IMR-90 (cell line): ENCODE results near the gene LPIN1. TPM values are rescaled to one million over a fixed set of nuclear protein-coding genes. Genes with fewer than 3 reads are reported as not detected.

Source experiments
- ATAC-seq: fragments of 200-7000 bp; cut with Tn5 transposase; 2 replicates; pipeline ENCODE4 v1.9.1; 2020; ENCODE audit warnings: low read depth, mild to moderate bottlenecking, moderate library complexity
- BruUV-seq: library from RNA; stranded (reverse); fragments of 400-500 nt; replicated peaks from 2 replicates; lab custom pipeline; 2021; lab: Mats Ljungman, UMichigan
- CTCF ChIA-PET: fragments of 300-600 bp; formaldehyde crosslinking; extraction: SDS; loops from one replicate; lab custom pipeline; 2021; ENCODE audit warnings: antibody characterized with exemption; lab: Yijun Ruan, JAX
- POLR2A ChIA-PET: fragments of 300-600 bp; sonication (Branson Sonifier 250); formaldehyde crosslinking; loops from one replicate; lab custom pipeline; 2022; ENCODE audit warnings: antibody characterized with exemption; ENCODE audit not compliant: unreplicated experiment; lab: Charles Lee
- DNase-seq: peaks from one replicate; pipeline ENCODE4 v3.0.0; 2013
- H2AFZ ChIP-seq: replicated peaks from 2 replicates; pipeline ENCODE3; 2013; ENCODE audit warnings: low read length, mild to moderate bottlenecking; ENCODE audit not compliant: poor library complexity
- H2AK5ac ChIP-seq: 2 replicates; pipeline ENCODE4 v1.6.1; 2013; ENCODE audit warnings: low read depth, low read length, inconsistent platforms
- H2AK9ac ChIP-seq: replicated peaks from 2 replicates; pipeline ENCODE3; 2013; ENCODE audit warnings: mild to moderate bottlenecking, low read depth, low read length, moderate library complexity; ENCODE audit not compliant: poor library complexity
- H2BK120ac ChIP-seq: 2 replicates; pipeline ENCODE4 v1.6.1; 2013; ENCODE audit warnings: low read depth, low read length, inconsistent platforms
- H2BK15ac ChIP-seq: 3 replicates; pipeline ENCODE4 v1.6.1; 2013; ENCODE audit warnings: low read depth, low read length, inconsistent platforms
- H2BK20ac ChIP-seq: 2 replicates; pipeline ENCODE4 v1.6.1; 2013; ENCODE audit warnings: low read depth, mild to moderate bottlenecking, inconsistent platforms, low read length, moderate library complexity
- H2BK5ac ChIP-seq: 2 replicates; pipeline ENCODE4 v1.6.1; 2013; ENCODE audit warnings: mild to moderate bottlenecking, low read depth, low read length, inconsistent platforms; ENCODE audit not compliant: poor library complexity, severe bottlenecking
- H3K14ac ChIP-seq: replicated peaks from 2 replicates; pipeline ENCODE4 v1.6.1; 2013; ENCODE audit warnings: low read depth, low read length, inconsistent platforms
- H3K18ac ChIP-seq: 2 replicates; pipeline ENCODE4 v1.6.1; 2013; ENCODE audit warnings: low read depth, low read length, control low read depth
- H3K23ac ChIP-seq: 2 replicates; pipeline ENCODE4 v1.6.1; 2013; ENCODE audit warnings: low read depth, low read length, inconsistent platforms
- H3K27ac ChIP-seq: 2 replicates; pipeline ENCODE4 v1.5.1; 2013; ENCODE audit warnings: mild to moderate bottlenecking, control low read depth, low read length; ENCODE audit not compliant: insufficient read depth
- H3K27me3 ChIP-seq: 2 replicates; pipeline ENCODE4 v1.6.1; 2013; ENCODE audit warnings: low read length; ENCODE audit not compliant: control insufficient read depth, insufficient read depth
- H3K36me3 ChIP-seq: 2 replicates; pipeline ENCODE4 v1.6.1; 2013; ENCODE audit warnings: low read length, mixed read lengths; ENCODE audit not compliant: control insufficient read depth, insufficient read depth
- H3K4ac ChIP-seq: 2 replicates; pipeline ENCODE4 v1.6.1; 2013; ENCODE audit warnings: low read depth, low read length, inconsistent platforms
- H3K4me1 ChIP-seq: 2 replicates; pipeline ENCODE4 v1.6.1; 2013; ENCODE audit warnings: low read length, mixed read lengths; ENCODE audit not compliant: control insufficient read depth, insufficient read depth
- H3K4me2 ChIP-seq: 2 replicates; pipeline ENCODE4 v1.6.1; 2013; ENCODE audit warnings: low read depth, mild to moderate bottlenecking, control low read depth, low read length, moderate library complexity
- H3K4me3 ChIP-seq: 2 replicates; pipeline ENCODE4 v1.5.1; 2013; ENCODE audit warnings: low read depth, mild to moderate bottlenecking, control low read depth, low read length, moderate library complexity; ENCODE audit not compliant: insufficient read depth
- H3K56ac ChIP-seq: 2 replicates; pipeline ENCODE4 v1.6.1; 2013; ENCODE audit warnings: low read length, inconsistent platforms; ENCODE audit not compliant: insufficient read depth; ENCODE audit errors: extremely low read depth
- H3K79me1 ChIP-seq, 2 experiments: 2 replicates each; pipeline ENCODE4 v1.6.1; 2013; ENCODE audit warnings: low read length in 2 of 2, inconsistent platforms in 1 of 2, low read depth in 1 of 2
- H3K9ac ChIP-seq: 2 replicates; pipeline ENCODE4 v1.6.1; 2013; ENCODE audit warnings: low read depth, low read length, control low read depth
- H3K9me1 ChIP-seq: 2 replicates; pipeline ENCODE4 v1.6.1; 2013; ENCODE audit warnings: low read length, inconsistent platforms; ENCODE audit not compliant: insufficient read depth
- H3K9me3 ChIP-seq: 2 replicates; pipeline ENCODE4 v1.6.1; 2013; ENCODE audit warnings: low read length; ENCODE audit not compliant: control insufficient read depth, insufficient read depth
- H4K20me1 ChIP-seq: 2 replicates; pipeline ENCODE4 v1.6.1; 2013; ENCODE audit warnings: low read length, inconsistent platforms; ENCODE audit not compliant: insufficient read depth
- H4K5ac ChIP-seq: 2 replicates; pipeline ENCODE4 v1.6.1; 2013; ENCODE audit warnings: mild to moderate bottlenecking, low read depth, low read length, control low read depth
- H4K8ac ChIP-seq, 2 experiments: 2 replicates each; pipeline ENCODE4 v1.6.1; 2013; ENCODE audit warnings: low read depth in 2 of 2, low read length in 2 of 2, control low read depth in 1 of 2, inconsistent platforms in 1 of 2
- H4K91ac ChIP-seq: 2 replicates; pipeline ENCODE4 v1.6.1; 2013; ENCODE audit warnings: low read depth, low read length, inconsistent platforms; ENCODE audit not compliant: insufficient read depth
- BHLHE40 ChIP-seq: fragments of 150-350 bp; IDR thresholded peaks from 2 replicates; pipeline ENCODE4 v1.6.1; 2016; ENCODE audit warnings: mild to moderate bottlenecking, low read depth, low read length
- CEBPB ChIP-seq: IDR thresholded peaks from 2 replicates; pipeline ENCODE4 v1.6.1; 2012; ENCODE audit warnings: low read depth, low read length, improper control_type of control experiment
- CHD1 ChIP-seq: IDR thresholded peaks from 2 replicates; pipeline ENCODE4 v1.6.1; 2012; ENCODE audit warnings: low read depth, low read length, improper control_type of control experiment
- CTCF ChIP-seq: conservative IDR thresholded peaks from 2 replicates; pipeline ENCODE4 v1.5.1; 2012; ENCODE audit warnings: mild to moderate bottlenecking, low read depth, low read length, improper control_type of control experiment
- ELK1 ChIP-seq: fragments of 150-350 bp; IDR thresholded peaks from 2 replicates; pipeline ENCODE4 v1.6.1; 2016; ENCODE audit warnings: low read depth, mild to moderate bottlenecking, low read length, moderate library complexity, borderline replicate concordance
- FOS ChIP-seq: fragments of 150-350 bp; IDR thresholded peaks from 2 replicates; pipeline ENCODE4 v1.6.1; 2016; ENCODE audit warnings: low read depth, low read length
- MAFK ChIP-seq: IDR thresholded peaks from 2 replicates; pipeline ENCODE4 v1.6.1; 2012; ENCODE audit warnings: low read depth, low read length, improper control_type of control experiment
- MAZ ChIP-seq: IDR thresholded peaks from 2 replicates; pipeline ENCODE4 v1.6.1; 2012; ENCODE audit warnings: low read depth, mild to moderate bottlenecking, low read length, improper control_type of control experiment, moderate library complexity, borderline replicate concordance
- MXI1 ChIP-seq: IDR thresholded peaks from 2 replicates; pipeline ENCODE4 v1.6.1; 2012; ENCODE audit warnings: low read depth, mild to moderate bottlenecking, low read length, moderate library complexity, borderline replicate concordance
- NFE2L2 ChIP-seq: fragments of 150-350 bp; IDR thresholded peaks from 2 replicates; pipeline ENCODE4 v1.6.1; 2016; ENCODE audit warnings: low read depth, mild to moderate bottlenecking, low read length
- POLR2A ChIP-seq: IDR thresholded peaks from 2 replicates; pipeline ENCODE4 v1.6.1; 2012; ENCODE audit warnings: mild to moderate bottlenecking, low read depth, low read length
- RAD21 ChIP-seq: IDR thresholded peaks from 2 replicates; pipeline ENCODE4 v1.6.1; 2012; ENCODE audit warnings: low read length, improper control_type of control experiment
- RCOR1 ChIP-seq: IDR thresholded peaks from 2 replicates; pipeline ENCODE4 v1.6.1; 2012; ENCODE audit warnings: mild to moderate bottlenecking, low read length, improper control_type of control experiment; ENCODE audit not compliant: insufficient replicate concordance
- RFX5 ChIP-seq: IDR thresholded peaks from 2 replicates; pipeline ENCODE4 v1.8.0; 2012; ENCODE audit warnings: low read depth, mild to moderate bottlenecking, low read length, moderate library complexity
- USF2 ChIP-seq: fragments of 150-350 bp; IDR thresholded peaks from 2 replicates; pipeline ENCODE4 v1.6.1; 2017; ENCODE audit warnings: mild to moderate bottlenecking, antibody characterized with exemption, low read length, low read depth
- WGBS, 2 experiments: methylation state at CpG; one replicate each; pipeline versions ENCODE4 v1.1.5 to v1.1.7; 2013; ENCODE audit warnings: missing lambda C conversion rate in 2 of 2; ENCODE audit not compliant: insufficient read length in 1 of 2; ENCODE audit errors: extremely low coverage in 2 of 2; 5-methylcytosine and 5-hydroxymethylcytosine counted together
- dilution Hi-C: fragments of 300-500 bp; cut with HindIII; formaldehyde crosslinking; loops from one replicate; pipeline ENCODE4 v1.14.3; 2018; ENCODE audit warnings: low sequenced_read_pairs; ENCODE audit not compliant: unreplicated experiment
- in situ Hi-C: fragments of 300-500 bp; cut with MboI; formaldehyde crosslinking; loops from 3 replicates; pipeline ENCODE4 v1.14.3; 2019; ENCODE audit warnings: low sequenced_read_pairs, inconsistent platforms, mixed read lengths
- intact Hi-C: fragments of 100-400 bp; cut with micrococcal nuclease; formaldehyde crosslinking; loops from 2 replicates; pipeline ENCODE4 v1.10.0; 2022
- polyA plus RNA-seq, 3 experiments: library from polyadenylated mRNA; depleted of rRNA; stranded (reverse); fragments of >200 nt; gene quantifications; 2 replicates each; pipeline ENCODE4 v1.2.3, GENCODE V29; 2012; ENCODE audit warnings: low replicate concordance in 1 of 3
- total RNA-seq: library from RNA; depleted of rRNA; stranded (reverse); fragments of >200 nt; gene quantifications from 2 replicates; pipeline ENCODE4 v1.2.3, GENCODE V29; 2012

Gene LPIN1
- total and polyA plus RNA-seq, 2 of the 4 experiments (the other 2 are of a cell fraction) = 21.3 to 25.1 TPM

- no peak overlapping the region for H3K56ac ChIP-seq
- in situ Hi-C loops = loop anchor here (5.0 kb wide), 1 partner anchor 46 kb away; no protein-coding TSS in a partner anchor
Observed at GRCh38 chr2:11742702-11743357, 3.6 kb upstream of the LPIN1 start.

More at GRCh38 chr2:11742702-11743357, 3.6 kb upstream of the LPIN1 start:
- Histone ChIP-seq H2BK15ac (peak overlapping the region; percentile 35; the same call in 1 of the 3 replicates), H3K4me2 (no peak overlapping the region), H3K9me3 (no peaks in the 10 kb centered on the region), H2BK120ac (peak overlapping the region; percentile 19), H3K23ac (no peak overlapping the region), H3K18ac (no peak overlapping the region), H3K9me1 (peaks cover 9% of the 10 kb centered on the region), H2AK5ac (peak overlapping the region; percentile 62; the same call in 1 of the 2 replicates), H2AK9ac (no peak overlapping the region), H4K91ac (0 out of 2 replicates have a peak overlapping the region, but pooled peaks have one; percentile 5), H4K20me1 (no peaks in the 10 kb centered on the region), H3K36me3 (no peaks in the 10 kb centered on the region), H3K4me1 (peaks cover 13% of the 10 kb centered on the region), H2AFZ (peak overlapping the region; percentile 12), H3K9ac (no peak overlapping the region), H4K5ac (no peak overlapping the region), H3K14ac (no peak overlapping the region), H4K8ac (peak overlapping the region in 1 of 2 experiments; percentile 13; a peak in 1 of 4 replicates), H2BK5ac (no peak overlapping the region), H2BK20ac (peak overlapping the region; percentile 1; the same call in 1 of the 2 replicates), H3K27me3 (no peaks in the 10 kb centered on the region), H3K79me1 (peaks cover 7 to 14% of the 10 kb centered on the region in 2 experiments), H3K4ac (peak overlapping the region; percentile 50), H3K4me3 (no peak overlapping the region), H3K27ac (no peak overlapping the region)
- intact Hi-C loops (no loop called here), dilution Hi-C loops (no loop called here)
- ChIA-PET POLR2A (no interaction called here), CTCF (interaction anchor here (1.0 kb wide), 1 partner anchor 38 kb away, joined by 3 read pairs; no protein-coding TSS in a partner anchor)
- ATAC-seq (no peak), DNase-seq (no peak)
- no peak for TF ChIP-seq BHLHE40
- no peak for TF ChIP-seq USF2
- no peak for TF ChIP-seq CEBPB
- TF ChIP-seq RAD21 = no peak
- TF ChIP-seq MXI1 = no peak
- TF ChIP-seq POLR2A = no peak
- TF ChIP-seq MAZ = no peak
- no peak for TF ChIP-seq RFX5
- no peak for TF ChIP-seq RCOR1
- no peak for TF ChIP-seq NFE2L2
- TF ChIP-seq CHD1 = no peak
- TF ChIP-seq ELK1 = no peak
- no peak for TF ChIP-seq MAFK
- TF ChIP-seq FOS = no peak
- no peak for TF ChIP-seq CTCF
- WGBS, 2 experiments = 77% methylated on average over 12 of the region's 16 CpGs; no CpG with 5 or more reads in 1 of the 2 experiments
- BruUV-seq = no TSS peak
